SU-DHL-6 (cell line): ENCODE data around the gene MRPS15.

Source experiments
- CTCF ChIP-seq: fragments of 200-600 bp; sonication (generic); IDR thresholded peaks from one replicate; pipeline ENCODE4 v1.5.1; 2017; ENCODE audit warnings: antibody characterized with exemption, mild to moderate bottlenecking, low read length, moderate library complexity; ENCODE audit not compliant: insufficient read depth, poor library complexity, severe bottlenecking
- EZH2phosphoT487 ChIP-seq: fragments of 200-600 bp; sonication (generic), shearing (Covaris generic); conservative IDR thresholded peaks from 2 replicates; pipeline ENCODE4 v1.6.1; 2018; ENCODE audit warnings: mild to moderate bottlenecking, antibody characterized with exemption, low read length, moderate library complexity, mixed read lengths

- no peak for TF ChIP-seq CTCF
- TF ChIP-seq EZH2phosphoT487 = no peak
Observed at GRCh38 chr1:36481771-36482723, 17.9 kb upstream of the MRPS15 start.
